NT2/D1 (cell line): ENCODE measurements around the gene CHRNE.

ENCODE experiments used
- DNase-seq: peaks from one replicate; pipeline ENCODE4 v3.0.0-alpha.2; 2011; ENCODE audit warnings: low read depth, low spot score
- H3K27me3 ChIP-seq: 2 replicates; pipeline ENCODE4 v1.6.0; 2011; ENCODE audit warnings: mild to moderate bottlenecking; ENCODE audit not compliant: insufficient read length, insufficient read depth
- H3K36me3 ChIP-seq: 2 replicates; pipeline ENCODE4 v1.6.1; 2011; ENCODE audit warnings: mild to moderate bottlenecking, low read length, mixed read lengths; ENCODE audit not compliant: insufficient read depth, insufficient read length
- H3K4me1 ChIP-seq: 2 replicates; pipeline ENCODE4 v1.5.1; 2011; ENCODE audit not compliant: insufficient read depth, insufficient read length
- H3K4me3 ChIP-seq: 2 replicates; pipeline ENCODE4 v1.5.1; 2011; ENCODE audit warnings: low read depth; ENCODE audit not compliant: insufficient read length
- H3K9ac ChIP-seq: 2 replicates; pipeline ENCODE4 v1.6.0; 2011; ENCODE audit warnings: low read depth; ENCODE audit not compliant: insufficient read length
- H3K9me3 ChIP-seq: 2 replicates; pipeline ENCODE4 v1.5.1; 2011; ENCODE audit warnings: mild to moderate bottlenecking, low read length; ENCODE audit not compliant: insufficient read depth
- SUZ12 ChIP-seq: IDR thresholded peaks from 2 replicates; pipeline ENCODE4 v1.6.1; 2011; ENCODE audit not compliant: insufficient read length, insufficient read depth; ENCODE audit errors: extremely low read depth
- YY1 ChIP-seq: IDR thresholded peaks from 2 replicates; pipeline ENCODE4 v1.6.1; 2011; ENCODE audit not compliant: insufficient read length, insufficient read depth
- ZNF274 ChIP-seq: IDR thresholded peaks from 2 replicates; pipeline ENCODE4 v1.6.1; 2011; ENCODE audit warnings: mild to moderate bottlenecking, low read depth, low read length

CHRNE gene

GRCh38 chr17:4900231-4901107 is 2.4 kb downstream of the CHRNE start:
- H3K27me3 ChIP-seq, result no peaks in the 10 kb centered on the region
- TF ChIP-seq YY1 (no peak), ZNF274 (no peak), SUZ12 (no peak)
- H3K9ac ChIP-seq, result no peak overlapping the region
- H3K9me3 ChIP-seq, result no peaks in the 10 kb centered on the region
- peaks cover 34% of the 10 kb centered on the region for H3K36me3 ChIP-seq
- no peak for DNase-seq
- no peak overlapping the region for H3K4me3 ChIP-seq
- peaks cover 12% of the 10 kb centered on the region for H3K4me1 ChIP-seq

- TF ChIP-seq ZNF274 (no peak), YY1 (no peak), SUZ12 (no peak)
- DNase-seq, result no peak
- H3K27me3 ChIP-seq, result no peaks in the 10 kb centered on the region
- peaks cover 42% of the 10 kb centered on the region for H3K36me3 ChIP-seq
- no peak within 1 kb of the TSS for H3K9ac ChIP-seq
- peaks cover 12% of the 10 kb centered on the region for H3K4me1 ChIP-seq
- H3K4me3 ChIP-seq, result no peak within 1 kb of the TSS
- H3K9me3 ChIP-seq, result no peaks in the 10 kb centered on the region
Measured at GRCh38 chr17:4899341-4900230, 3.3 kb downstream of the CHRNE start, which contains the start of gene C17orf107. TSS of gene C17orf107 (plus strand) at chr17:4899536. CDS start at chr17:4899763, 227 bp downstream.

GRCh38 chr17:4898927-4899326 is 4.0 kb downstream of the CHRNE start:
- no peaks in the 10 kb centered on the region for H3K9me3 ChIP-seq
- DNase-seq, result no peak
- H3K27me3 ChIP-seq, result no peaks in the 10 kb centered on the region
- no peak overlapping the region for H3K9ac ChIP-seq
- H3K4me1 ChIP-seq, result peaks cover 12% of the 10 kb centered on the region
- no peak for TF ChIP-seq ZNF274
- no peak for TF ChIP-seq SUZ12
- no peak for TF ChIP-seq YY1
- H3K36me3 ChIP-seq, result peaks cover 48% of the 10 kb centered on the region
- no peak overlapping the region for H3K4me3 ChIP-seq

GRCh38 chr17:4898351-4898750 is 4.5 kb downstream of the CHRNE start:
- Histone ChIP-seq H3K4me1 (peaks cover 11% of the 10 kb centered on the region), H3K27me3 (no peaks in the 10 kb centered on the region), H3K36me3 (peaks cover 54% of the 10 kb centered on the region), H3K9me3 (no peaks in the 10 kb centered on the region), H3K9ac (no peak overlapping the region), H3K4me3 (no peak overlapping the region)
- no peak for DNase-seq
- no peak for TF ChIP-seq SUZ12
- no peak for TF ChIP-seq ZNF274
- TF ChIP-seq YY1, result no peak

- TF ChIP-seq SUZ12 (no peak), ZNF274 (no peak), YY1 (no peak)
- peaks cover 8% of the 10 kb centered on the region for H3K4me1 ChIP-seq
- no peak overlapping the region for H3K4me3 ChIP-seq
- H3K27me3 ChIP-seq, result no peaks in the 10 kb centered on the region
- peaks cover 60% of the 10 kb centered on the region for H3K36me3 ChIP-seq
- H3K9me3 ChIP-seq, result no peaks in the 10 kb centered on the region
- H3K9ac ChIP-seq, result no peak overlapping the region
- no peak for DNase-seq
Measured at GRCh38 chr17:4897785-4898184, 5.1 kb downstream of the CHRNE start.

- no peak for TF ChIP-seq YY1
- TF ChIP-seq SUZ12, result no peak
- TF ChIP-seq ZNF274, result no peak
- Histone ChIP-seq H3K9me3 (no peaks in the 10 kb centered on the region), H3K4me1 (peaks cover 8% of the 10 kb centered on the region), H3K9ac (no peak overlapping the region), H3K27me3 (no peaks in the 10 kb centered on the region), H3K4me3 (no peak overlapping the region), H3K36me3 (peaks cover 65% of the 10 kb centered on the region)
- no peak for DNase-seq
Measured at GRCh38 chr17:4897198-4897687, 5.7 kb downstream of the CHRNE start.
